DMS79 treated with DMSO at 0.1 percent for 48 hours (cell line): ENCODE measurements around the gene PITX2.

Experiments used
- DNase-seq: peaks from one replicate; lab custom pipeline; 2025; lab: John Stamatoyannopoulos, UW

PITX2 gene

GRCh38 chr4:110622841-110623717 lies at the start of gene PITX2:
TSS of gene PITX2 (minus strand) at chr4:110623077. CDS start at chr4:110622460, 617 bp downstream.
- DNase-seq: no peak

GRCh38 chr4:110671679-110672078 lies 48.8 kb upstream of the PITX2 start:
- DNase-seq: no peak

- DNase-seq: no peak
These were observed 46.8 kb upstream of the PITX2 start for GRCh38 chr4:110669663-110670062.

GRCh38 chr4:110668463-110669235 lies 45.8 kb upstream of the PITX2 start:
- DNase-seq: no peak

- no peak for DNase-seq
These were observed 44.8 kb upstream of the PITX2 start for GRCh38 chr4:110667670-110668069.

- DNase-seq: no peak
These were observed 43.2 kb upstream of the PITX2 start for GRCh38 chr4:110666030-110666429.

GRCh38 chr4:110663738-110664444 lies 41.0 kb upstream of the PITX2 start:
- no peak for DNase-seq

- no peak for DNase-seq
These were observed 40.3 kb upstream of the PITX2 start for GRCh38 chr4:110663206-110663605.

- no peak for DNase-seq
These were observed 37.9 kb upstream of the PITX2 start for GRCh38 chr4:110660755-110661154.

GRCh38 chr4:110654254-110654635 lies 31.4 kb upstream of the PITX2 start:
- DNase-seq: no peak

GRCh38 chr4:110653321-110654253 lies 30.7 kb upstream of the PITX2 start:
- DNase-seq: no peak

- no peak for DNase-seq
These were observed 21.1 kb upstream of the PITX2 start for GRCh38 chr4:110644008-110644407.

- no peak for DNase-seq
These were observed 20.2 kb upstream of the PITX2 start for GRCh38 chr4:110643096-110643495.

- no peak for DNase-seq
These were observed 18.3 kb upstream of the PITX2 start for GRCh38 chr4:110641218-110641617.

GRCh38 chr4:110640576-110640975 lies 17.7 kb upstream of the PITX2 start:
- no peak for DNase-seq

GRCh38 chr4:110639207-110640090 lies 16.6 kb upstream of the PITX2 start:
- no peak for DNase-seq

GRCh38 chr4:110638089-110638746 lies 15.3 kb upstream of the PITX2 start:
- no peak for DNase-seq

- no peak for DNase-seq
These were observed 14.7 kb upstream of the PITX2 start for GRCh38 chr4:110637408-110638088.
